Measurements from ENCODE around the gene ZC3H7A.

DNA sequence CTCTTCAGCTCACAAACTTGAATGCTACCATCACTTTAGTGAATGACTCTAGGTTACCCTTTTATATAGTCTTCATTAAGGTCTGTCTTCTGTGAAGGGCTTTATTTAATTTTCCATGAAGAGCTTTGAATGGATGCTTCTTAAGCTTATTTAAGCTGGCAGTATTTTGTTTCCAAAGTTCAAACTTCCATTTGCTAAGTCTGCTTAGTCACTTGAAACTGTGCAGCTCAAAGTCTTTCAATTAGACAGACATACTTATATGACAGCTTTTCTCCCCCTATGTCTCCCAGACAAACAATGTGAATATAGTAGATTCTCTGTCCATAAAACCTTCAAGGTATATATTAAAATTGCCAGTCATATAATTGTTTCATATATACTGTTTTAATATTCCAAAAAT is 77.9 kb downstream of the ZC3H7A start:
- TF ChIP-seq EP300 (IDR thresholded peaks at IDR 0.05) = no peak
- TF ChIP-seq, protein P1, sequence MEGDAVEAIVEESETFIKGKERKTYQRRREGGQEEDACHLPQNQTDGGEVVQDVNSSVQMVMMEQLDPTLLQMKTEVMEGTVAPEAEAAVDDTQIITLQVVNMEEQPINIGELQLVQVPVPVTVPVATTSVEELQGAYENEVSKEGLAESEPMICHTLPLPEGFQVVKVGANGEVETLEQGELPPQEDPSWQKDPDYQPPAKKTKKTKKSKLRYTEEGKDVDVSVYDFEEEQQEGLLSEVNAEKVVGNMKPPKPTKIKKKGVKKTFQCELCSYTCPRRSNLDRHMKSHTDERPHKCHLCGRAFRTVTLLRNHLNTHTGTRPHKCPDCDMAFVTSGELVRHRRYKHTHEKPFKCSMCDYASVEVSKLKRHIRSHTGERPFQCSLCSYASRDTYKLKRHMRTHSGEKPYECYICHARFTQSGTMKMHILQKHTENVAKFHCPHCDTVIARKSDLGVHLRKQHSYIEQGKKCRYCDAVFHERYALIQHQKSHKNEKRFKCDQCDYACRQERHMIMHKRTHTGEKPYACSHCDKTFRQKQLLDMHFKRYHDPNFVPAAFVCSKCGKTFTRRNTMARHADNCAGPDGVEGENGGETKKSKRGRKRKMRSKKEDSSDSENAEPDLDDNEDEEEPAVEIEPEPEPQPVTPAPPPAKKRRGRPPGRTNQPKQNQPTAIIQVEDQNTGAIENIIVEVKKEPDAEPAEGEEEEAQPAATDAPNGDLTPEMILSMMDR (IDR thresholded peaks at IDR 0.05) = no peak
